Stimulated activated CD4-positive, alpha-beta T cell treated with anti-CD3 and anti-CD28 coated beads, Interleukin-4, amount 100 ng/mL, for 4 hours (primary cell): ENCODE results near the gene ADCYAP1R1.

Source experiments
- DNase-seq, 2 experiments: peaks; one replicate each; pipeline ENCODE4 v3.0.0-alpha.2; 2020

Gene ADCYAP1R1

DNA sequence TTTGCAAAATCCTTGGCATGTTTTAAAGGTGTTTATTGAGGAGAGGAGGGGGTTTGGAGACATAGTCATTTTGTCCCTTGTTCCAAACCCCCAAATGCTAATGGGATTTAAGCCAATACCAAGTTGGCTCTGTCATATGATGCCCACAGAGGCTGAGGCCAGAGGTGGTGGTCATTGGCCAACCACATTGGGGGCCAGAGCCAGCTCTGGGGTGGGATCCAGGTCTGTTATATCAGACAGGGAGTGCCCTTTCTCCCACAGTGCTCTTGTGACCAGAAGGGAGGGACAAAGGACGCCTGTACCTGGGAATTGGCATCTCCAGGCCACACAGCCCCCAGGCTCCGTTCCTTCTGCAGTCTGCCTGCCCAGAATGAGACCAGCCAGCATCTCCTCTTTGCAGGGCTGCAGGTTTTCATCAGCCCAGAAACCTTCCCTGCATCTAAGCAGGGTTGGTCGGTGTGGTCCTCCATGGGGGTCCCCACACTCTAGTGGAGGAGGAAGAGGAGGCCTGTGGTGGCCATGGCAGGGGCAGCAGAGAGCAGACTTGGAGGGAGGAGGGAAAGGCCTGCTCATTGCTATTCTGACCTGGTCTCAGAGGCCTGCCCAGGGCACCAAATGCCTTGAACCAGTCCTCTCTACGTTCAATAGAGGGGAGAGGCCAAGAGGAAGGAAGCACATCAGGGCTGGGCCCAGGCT lies 17.9 kb downstream of the ADCYAP1R1 start:
- no peak for DNase-seq

DNA sequence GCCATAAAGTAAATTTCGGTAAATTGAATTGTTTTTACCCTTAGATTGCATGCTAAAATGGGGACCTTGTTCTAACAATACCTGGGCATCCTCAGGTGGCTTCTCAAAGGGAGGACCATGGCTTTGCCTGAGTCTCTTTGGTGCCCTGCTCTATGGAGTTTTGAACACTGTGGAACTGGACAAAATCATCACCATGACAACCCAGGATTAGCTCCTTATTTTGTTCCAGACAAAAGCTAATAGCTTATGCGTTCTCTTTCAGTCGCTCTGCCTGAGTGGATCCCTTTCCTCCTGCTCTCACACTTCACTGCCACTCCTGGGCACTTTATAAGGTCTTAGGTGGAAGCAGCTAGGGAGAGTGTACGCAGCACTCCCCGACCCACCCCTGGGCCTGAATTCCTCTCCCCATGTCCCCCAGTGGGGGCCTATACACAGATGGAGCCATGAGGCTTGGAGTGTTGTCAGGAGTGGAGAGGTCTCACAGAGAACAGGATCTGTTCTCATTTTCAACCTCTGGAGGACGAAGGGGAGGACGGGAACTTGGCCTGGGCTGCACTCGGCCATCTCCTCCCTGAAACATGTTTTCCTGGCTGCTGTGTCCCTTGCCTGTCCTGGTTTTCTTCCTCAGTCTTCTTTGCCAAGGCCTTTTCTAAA lies 19.0 kb downstream of the ADCYAP1R1 start:
- no peak for DNase-seq

DNA sequence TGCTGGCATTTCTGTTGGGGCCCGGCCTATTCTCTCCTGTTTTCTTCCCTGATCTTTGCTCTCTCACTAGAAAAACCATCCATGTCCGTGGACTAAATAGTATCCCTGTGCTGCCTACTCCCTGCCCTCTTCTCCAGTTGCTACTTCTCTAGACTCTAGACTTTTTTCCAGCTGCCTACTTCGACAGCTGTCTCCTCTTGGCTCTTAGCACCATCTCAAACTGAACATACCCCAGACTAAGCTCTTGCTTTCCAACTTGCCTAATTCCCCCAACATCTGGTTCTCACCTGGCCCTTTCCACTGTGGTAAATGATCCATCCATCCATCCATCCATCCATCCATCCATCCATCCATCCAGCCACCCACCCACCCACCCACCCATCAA lies 19.5 kb downstream of the ADCYAP1R1 start:
- DNase-seq = no peak

DNA sequence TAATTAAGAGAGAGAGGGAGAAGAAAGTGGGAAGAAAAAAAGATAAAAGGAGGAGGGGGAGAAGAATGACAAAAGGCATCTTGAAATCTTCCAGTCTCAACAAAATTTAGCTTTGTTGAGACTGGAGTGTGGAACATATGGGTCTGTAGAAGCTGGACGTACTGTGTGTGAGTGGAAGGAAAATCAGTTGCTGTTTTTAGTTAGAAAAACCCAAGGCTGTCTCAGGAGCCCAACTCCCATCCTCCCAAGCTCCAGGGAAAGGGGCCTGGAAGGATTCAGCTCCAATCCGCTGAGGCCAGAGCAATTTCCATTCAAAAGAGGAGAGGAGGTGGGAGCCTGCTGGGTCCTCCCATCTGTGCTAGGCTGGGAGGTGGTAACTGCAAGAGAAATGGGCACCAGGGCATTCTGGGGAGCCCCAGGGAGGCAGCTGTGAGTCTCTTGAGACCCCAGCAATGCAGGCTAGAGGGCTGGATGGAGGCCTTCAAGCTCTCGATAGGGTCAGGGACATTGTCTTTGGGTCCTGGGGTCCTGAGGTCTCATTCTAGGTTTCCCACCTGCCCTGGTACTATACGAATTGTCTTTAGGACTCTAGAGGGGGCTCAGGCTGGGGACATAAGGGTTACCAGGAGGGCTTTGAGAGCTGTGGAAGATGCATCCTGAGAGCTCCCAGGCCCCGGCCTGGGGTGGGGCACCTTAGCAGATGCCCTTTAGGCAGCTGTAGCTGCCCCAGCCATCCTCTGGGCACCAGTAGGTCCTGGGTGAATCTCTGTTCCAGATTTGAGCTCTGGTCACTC lies 21.4 kb downstream of the ADCYAP1R1 start:
- no peak for DNase-seq

DNA sequence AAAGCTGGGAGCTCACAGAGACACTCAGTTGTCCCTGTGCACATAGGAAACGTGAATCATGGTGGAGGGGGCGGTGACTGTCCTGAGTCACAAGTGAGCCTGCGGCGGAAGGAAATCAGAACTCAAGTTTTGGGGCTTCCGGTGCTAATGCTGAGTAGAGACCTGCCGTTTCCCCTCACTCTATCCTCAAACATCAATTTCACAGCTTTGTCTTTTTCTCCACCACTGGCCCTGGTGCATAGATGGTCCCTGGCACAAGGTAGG lies 21.9 kb downstream of the ADCYAP1R1 start:
- no peak for DNase-seq

GRCh38 chr7:31074403-31075085 lies 22.4 kb downstream of the ADCYAP1R1 start:
- DNase-seq = no peak

- no peak for DNase-seq
Observed at GRCh38 chr7:31075086-31075405, 22.9 kb downstream of the ADCYAP1R1 start.

GRCh38 chr7:31076051-31076450 lies 23.9 kb downstream of the ADCYAP1R1 start:
- no peak for DNase-seq

DNA sequence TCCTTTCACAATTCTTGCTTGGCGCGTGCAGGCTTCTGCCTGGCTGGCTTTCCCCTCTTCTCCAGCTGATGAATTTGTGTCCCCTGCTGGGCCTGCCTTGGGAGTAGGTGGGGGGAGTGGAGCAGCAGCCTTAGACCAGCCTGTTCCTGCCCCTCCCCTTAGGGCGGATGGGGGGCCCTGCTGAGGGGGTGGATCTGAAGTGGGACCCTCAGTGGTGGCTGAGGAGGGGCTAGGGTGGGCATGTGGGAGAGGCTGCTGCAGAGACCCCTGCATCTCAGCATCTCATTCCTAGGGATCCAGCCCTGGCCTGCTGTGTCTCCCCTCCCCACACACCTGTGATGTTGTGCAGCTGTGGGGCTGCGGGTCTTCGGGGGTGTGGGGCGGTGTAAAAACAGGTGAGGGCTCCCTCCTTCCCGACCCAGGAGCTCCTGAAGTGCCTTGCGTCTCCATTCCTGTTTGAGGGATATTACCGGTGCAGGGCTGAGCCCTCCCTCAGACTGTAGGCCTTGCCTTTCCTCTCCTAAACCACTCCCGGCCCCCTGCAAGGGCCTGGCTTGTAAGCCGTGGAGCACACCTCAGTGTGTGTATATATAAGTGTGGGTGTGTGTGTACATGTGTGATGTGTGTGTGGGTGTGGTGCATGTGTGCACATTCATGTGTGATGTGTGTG lies 24.7 kb downstream of the ADCYAP1R1 start:
- no peak for DNase-seq

GRCh38 chr7:31077484-31078362 lies 25.6 kb downstream of the ADCYAP1R1 start:
- DNase-seq = no peak

DNA sequence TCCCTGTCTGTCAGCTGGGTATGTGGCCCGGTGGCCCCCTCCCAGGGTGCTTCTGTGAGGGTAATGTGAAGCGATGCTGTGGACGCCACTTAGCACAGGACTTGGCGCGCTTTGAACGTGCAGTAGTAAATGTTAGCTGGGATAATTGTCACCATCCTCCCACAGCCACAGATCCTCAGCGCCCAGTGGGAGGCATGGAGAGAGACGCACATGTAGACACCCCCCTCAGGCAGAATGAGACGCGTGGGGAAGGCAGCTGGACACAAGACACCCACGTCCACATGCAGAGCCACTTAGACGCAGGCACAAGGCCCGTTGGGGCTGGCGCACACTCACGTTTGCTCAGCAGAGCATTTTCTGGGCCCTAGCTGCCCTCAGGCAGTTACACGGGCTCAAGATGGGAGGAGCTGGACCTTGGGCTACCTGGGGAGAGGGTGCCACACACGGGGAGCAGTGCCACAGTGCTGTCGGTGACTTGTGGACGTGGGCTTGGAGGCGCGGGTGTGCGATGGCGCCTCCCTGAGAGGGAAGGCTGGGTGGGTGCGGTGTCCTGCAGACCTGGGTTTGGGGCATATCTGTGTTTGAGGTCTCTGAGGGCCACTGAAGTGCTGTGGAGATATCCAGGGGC lies 26.4 kb downstream of the ADCYAP1R1 start:
- DNase-seq = no peak

- DNase-seq = no peak
Observed at GRCh38 chr7:31079126-31079823, 27.2 kb downstream of the ADCYAP1R1 start.

DNA sequence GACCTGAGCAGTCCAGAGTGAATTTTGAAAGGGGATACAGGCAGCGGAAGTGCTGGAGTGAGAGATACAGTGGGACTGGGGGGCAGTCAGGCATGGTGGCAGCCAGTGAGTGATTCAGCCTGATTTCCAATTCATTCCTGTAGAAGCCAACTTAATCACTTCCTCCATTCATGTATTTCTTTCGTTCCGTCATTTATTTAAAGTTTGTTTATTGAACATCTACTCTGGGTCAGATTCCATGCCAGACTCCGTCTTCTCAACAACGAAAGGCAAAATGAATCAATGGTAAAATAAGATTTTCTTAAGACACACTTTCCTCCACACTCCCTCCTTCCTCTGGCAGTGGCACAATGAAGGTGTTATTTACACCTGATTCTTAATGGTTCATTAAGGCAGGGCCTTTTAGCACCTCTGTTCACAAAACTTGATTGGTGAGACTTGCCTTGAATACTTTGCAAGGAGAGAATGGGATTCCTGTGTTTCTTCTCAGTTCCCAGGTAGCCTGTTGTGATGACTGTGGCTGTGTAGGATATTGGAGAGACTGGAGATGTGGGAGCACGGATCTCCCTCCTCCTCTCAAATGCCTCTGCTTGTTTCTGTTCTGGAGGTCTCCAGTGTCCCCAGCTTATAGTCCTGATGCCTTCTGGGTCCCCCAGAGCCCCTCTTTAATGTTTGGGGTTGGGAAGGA lies 27.9 kb downstream of the ADCYAP1R1 start:
- DNase-seq = no peak

- no peak for DNase-seq
Observed at GRCh38 chr7:31080763-31081162, 28.7 kb downstream of the ADCYAP1R1 start.

DNA sequence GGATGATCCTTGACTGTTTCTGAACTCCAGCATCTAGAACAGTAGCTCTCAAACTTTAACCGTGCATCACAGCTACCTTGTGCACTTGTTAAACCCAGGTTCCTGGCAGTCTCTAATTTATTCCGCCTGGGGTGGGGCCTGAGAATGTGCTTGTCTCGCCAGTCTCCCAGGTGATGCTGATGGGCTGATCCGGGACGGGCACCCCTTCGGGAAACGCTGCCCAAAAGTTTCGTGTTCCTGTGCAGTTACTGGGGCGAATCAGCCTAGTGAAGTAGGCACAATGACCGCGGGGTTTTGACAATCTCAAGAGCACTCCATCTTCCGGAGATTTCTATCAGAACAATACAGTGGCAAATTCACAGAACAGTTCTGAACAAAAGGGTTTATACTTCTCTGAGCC lies 29.9 kb downstream of the ADCYAP1R1 start:
- DNase-seq = no peak

DNA sequence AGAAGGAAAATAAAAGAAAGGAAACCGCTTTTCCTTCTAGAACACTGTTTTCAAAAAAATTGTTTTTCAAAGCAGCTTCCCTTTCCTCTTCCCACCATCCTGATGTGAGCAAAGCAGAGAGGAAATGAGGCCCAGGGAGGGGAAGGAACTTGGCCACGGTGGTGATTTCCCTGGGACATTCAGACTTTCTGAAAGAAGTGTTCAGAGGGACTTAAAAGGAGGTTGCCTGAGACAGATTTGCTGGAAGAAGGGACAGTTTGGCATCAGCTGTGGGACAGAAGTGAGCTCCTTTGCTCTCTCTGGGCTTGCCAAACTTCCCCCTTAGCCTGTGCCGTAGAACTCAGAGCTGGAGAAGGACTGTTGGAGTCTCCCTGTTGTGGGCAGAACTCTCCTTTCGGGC lies 30.3 kb downstream of the ADCYAP1R1 start:
- DNase-seq = no peak

DNA sequence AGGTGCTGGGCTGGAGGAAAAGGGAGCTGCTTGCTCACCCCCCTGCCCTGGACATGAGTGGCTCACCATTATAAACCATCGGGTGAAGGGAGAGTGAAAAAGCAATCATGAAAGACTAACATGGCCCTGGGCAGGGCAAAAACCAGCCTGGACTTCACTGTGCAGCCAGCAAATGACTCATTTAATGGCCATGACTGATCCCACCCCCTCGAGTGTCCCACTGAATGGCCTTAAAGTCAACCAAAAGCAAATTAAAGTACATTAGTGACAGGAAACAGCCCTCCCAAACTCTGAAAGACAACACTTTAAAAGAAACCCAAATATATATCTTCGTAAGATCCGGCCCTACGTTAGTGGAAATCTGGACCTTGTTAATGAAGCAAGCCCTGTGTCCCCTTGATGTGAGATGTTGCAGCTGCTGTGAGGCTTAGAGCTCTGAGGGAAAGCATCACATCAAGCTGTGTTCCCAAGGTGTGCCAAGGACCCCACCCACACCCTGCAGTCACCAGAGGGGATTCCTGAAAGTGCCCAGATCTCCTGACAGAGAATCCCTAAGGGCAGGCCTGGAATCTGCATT lies 31.2 kb downstream of the ADCYAP1R1 start:
- DNase-seq = no peak

GRCh38 chr7:31084226-31084625 lies 32.1 kb downstream of the ADCYAP1R1 start:
- no peak for DNase-seq

DNA sequence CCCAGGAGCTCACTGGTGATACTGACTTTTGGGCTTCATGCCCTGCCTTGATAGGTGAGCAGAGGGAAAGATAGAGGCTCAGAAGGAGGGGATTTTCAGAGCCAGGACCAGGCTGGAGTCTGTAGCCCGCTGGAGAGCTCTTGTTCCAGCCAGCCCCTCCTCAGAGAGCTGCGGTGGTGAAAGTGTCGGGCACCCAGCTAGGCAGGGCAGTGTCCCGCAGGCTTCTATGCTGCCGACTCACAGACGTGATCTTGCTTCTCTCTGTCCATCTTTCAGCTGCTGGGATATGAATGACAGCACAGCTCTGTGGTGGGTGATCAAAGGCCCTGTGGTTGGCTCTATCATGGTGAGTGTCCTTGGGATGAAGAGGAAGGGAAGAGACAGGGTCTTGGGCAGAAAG lies 35.2 kb downstream of the ADCYAP1R1 start:
- DNase-seq = no peak

GRCh38 chr7:31091924-31092434 lies 39.9 kb downstream of the ADCYAP1R1 start:
- no peak for DNase-seq
